ENCODE data around the gene PLCB2.

DNA sequence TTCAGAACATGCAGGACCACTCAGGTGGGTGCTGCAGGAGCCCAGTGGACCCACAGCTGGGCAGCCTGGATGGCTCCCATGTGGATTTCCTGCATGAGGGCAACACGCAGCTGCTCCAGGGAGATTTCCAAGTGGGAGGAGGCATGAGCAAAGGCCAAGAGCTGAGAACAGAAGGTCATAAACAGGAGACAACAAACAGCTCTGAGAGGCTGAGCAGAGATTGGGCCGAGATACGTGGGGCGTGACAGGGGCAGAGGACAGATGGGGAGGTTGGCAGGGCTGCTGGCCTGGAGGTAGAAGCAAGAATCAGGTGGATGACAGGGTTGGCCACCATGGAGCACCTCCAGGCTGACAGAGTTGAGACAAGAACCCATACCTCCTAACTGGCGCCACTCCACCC is 46.0 kb upstream of the PLCB2 start:
- TF ChIP-seq, protein P1, sequence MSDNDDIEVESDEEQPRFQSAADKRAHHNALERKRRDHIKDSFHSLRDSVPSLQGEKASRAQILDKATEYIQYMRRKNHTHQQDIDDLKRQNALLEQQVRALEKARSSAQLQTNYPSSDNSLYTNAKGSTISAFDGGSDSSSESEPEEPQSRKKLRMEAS (IDR thresholded peaks at IDR 0.05; ENCODE audit: low read depth), result no peak
- TF ChIP-seq POLR2AphosphoS5 (IDR thresholded peaks at IDR 0.05; ENCODE audit: low read depth, low read length), result no peak
- TF ChIP-seq, protein P2, sequence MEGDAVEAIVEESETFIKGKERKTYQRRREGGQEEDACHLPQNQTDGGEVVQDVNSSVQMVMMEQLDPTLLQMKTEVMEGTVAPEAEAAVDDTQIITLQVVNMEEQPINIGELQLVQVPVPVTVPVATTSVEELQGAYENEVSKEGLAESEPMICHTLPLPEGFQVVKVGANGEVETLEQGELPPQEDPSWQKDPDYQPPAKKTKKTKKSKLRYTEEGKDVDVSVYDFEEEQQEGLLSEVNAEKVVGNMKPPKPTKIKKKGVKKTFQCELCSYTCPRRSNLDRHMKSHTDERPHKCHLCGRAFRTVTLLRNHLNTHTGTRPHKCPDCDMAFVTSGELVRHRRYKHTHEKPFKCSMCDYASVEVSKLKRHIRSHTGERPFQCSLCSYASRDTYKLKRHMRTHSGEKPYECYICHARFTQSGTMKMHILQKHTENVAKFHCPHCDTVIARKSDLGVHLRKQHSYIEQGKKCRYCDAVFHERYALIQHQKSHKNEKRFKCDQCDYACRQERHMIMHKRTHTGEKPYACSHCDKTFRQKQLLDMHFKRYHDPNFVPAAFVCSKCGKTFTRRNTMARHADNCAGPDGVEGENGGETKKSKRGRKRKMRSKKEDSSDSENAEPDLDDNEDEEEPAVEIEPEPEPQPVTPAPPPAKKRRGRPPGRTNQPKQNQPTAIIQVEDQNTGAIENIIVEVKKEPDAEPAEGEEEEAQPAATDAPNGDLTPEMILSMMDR (IDR thresholded peaks at IDR 0.05), result no peak
- no peak for TF ChIP-seq JUND (IDR thresholded peaks at IDR 0.05)
- TF ChIP-seq TAF1 (IDR thresholded peaks at IDR 0.05; ENCODE audit: borderline replicate concordance, low read depth, low read length), result no peak
- no peak for TF ChIP-seq GABPA (IDR thresholded peaks at IDR 0.05; ENCODE audit: low read depth)
- TF ChIP-seq EP300 (IDR thresholded peaks at IDR 0.05; ENCODE audit: borderline replicate concordance in 1 of 2, low read depth in 1 of 2, low read length in 1 of 2), result no peak
- TF ChIP-seq EZH2phosphoT487 (IDR thresholded peaks at IDR 0.05; ENCODE audit: borderline replicate concordance, low read depth), result no peak
- TF ChIP-seq, protein P3, sequence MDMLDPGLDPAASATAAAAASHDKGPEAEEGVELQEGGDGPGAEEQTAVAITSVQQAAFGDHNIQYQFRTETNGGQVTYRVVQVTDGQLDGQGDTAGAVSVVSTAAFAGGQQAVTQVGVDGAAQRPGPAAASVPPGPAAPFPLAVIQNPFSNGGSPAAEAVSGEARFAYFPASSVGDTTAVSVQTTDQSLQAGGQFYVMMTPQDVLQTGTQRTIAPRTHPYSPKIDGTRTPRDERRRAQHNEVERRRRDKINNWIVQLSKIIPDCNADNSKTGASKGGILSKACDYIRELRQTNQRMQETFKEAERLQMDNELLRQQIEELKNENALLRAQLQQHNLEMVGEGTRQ (IDR thresholded peaks at IDR 0.05; ENCODE audit: borderline replicate concordance, low read depth, low read length), result no peak
- TF ChIP-seq FOXJ3 (CRISPR knock-in tag; IDR thresholded peaks at IDR 0.05), result no peak
- TF ChIP-seq SIN3A (IDR thresholded peaks at IDR 0.05; ENCODE audit: borderline replicate concordance, low read depth, low read length), result no peak
- TF ChIP-seq GATA2 (CRISPR knock-in tag; IDR thresholded peaks at IDR 0.05), result no peak

Data from SK-N-SH (cell line).